CD14-positive monocyte (primary cell): ENCODE results near the gene ARSB. TPM values are rescaled to one million over a fixed set of nuclear protein-coding genes. Genes with fewer than 3 reads are reported as not detected.

Experiments
- DNase-seq, 3 donors: peaks; one replicate each; pipeline ENCODE4 v3.0.0-alpha.2; 2011 to 2022
- H2AFZ ChIP-seq: 2 replicates; pipeline ENCODE4 v1.6.0; 2012; ENCODE audit warnings: mild to moderate bottlenecking, low read depth, low read length, inconsistent platforms; ENCODE audit not compliant: insufficient read depth, poor library complexity, severe bottlenecking
- H3K27ac ChIP-seq, 2 donors: 1 replicate in 1 of 2; 2 replicates in 1 of 2; pipeline ENCODE4 v1.5.1; 2012 to 2013; ENCODE audit warnings: low read length in 2 of 2, control low read depth in 1 of 2, inconsistent platforms in 1 of 2, low read depth in 1 of 2, mild to moderate bottlenecking in 1 of 2
- H3K27me3 ChIP-seq, 2 donors: one replicate each; pipeline versions ENCODE4 v1.6.0 to v1.6.1; 2011 to 2013; ENCODE audit warnings: low read length in 2 of 2; ENCODE audit not compliant: control insufficient read depth in 2 of 2, insufficient read depth in 2 of 2
- H3K36me3 ChIP-seq, 2 donors: replicated peaks in 1 of 2; 1 replicate in 1 of 2; 2 replicates in 1 of 2; pipeline versions ENCODE4 v1.5.1 to v1.6.1; 2012 to 2013; ENCODE audit warnings: low read length in 2 of 2, control low read depth in 1 of 2, inconsistent platforms in 1 of 2, mild to moderate bottlenecking in 1 of 2; ENCODE audit not compliant: insufficient read depth in 2 of 2, control insufficient read depth in 1 of 2
- H3K4me1 ChIP-seq, 2 donors: 1 replicate in 1 of 2; 2 replicates in 1 of 2; pipeline versions ENCODE4 v1.5.1 to v1.6.1; 2012 to 2013; ENCODE audit warnings: low read length in 2 of 2, control low read depth in 1 of 2, inconsistent platforms in 1 of 2, mild to moderate bottlenecking in 1 of 2, moderate library complexity in 1 of 2; ENCODE audit not compliant: insufficient read depth in 2 of 2, control insufficient read depth in 1 of 2
- H3K4me2 ChIP-seq: replicated peaks from 2 replicates; pipeline ENCODE3; 2012; ENCODE audit warnings: low read length, moderate library complexity, mild to moderate bottlenecking; ENCODE audit not compliant: poor library complexity, severe bottlenecking; ENCODE audit errors: extremely low read depth
- H3K4me3 ChIP-seq, 3 experiments: fragments of 200-600 bp in 1 of 3; sonication (generic) in 1 of 3; replicated peaks in 1 of 3; 1 replicate in 2 of 3; 2 replicates in 1 of 3; pipeline ENCODE4 v1.5.1; 2011 to 2013; ENCODE audit warnings: low read length in 3 of 3, mild to moderate bottlenecking in 3 of 3, control low read depth in 2 of 3, low read depth in 2 of 3, inconsistent platforms in 1 of 3, moderate library complexity in 1 of 3
- H3K79me2 ChIP-seq: 2 replicates; pipeline ENCODE4 v1.6.0; 2012; ENCODE audit warnings: mild to moderate bottlenecking, control low read depth, inconsistent platforms, low read length, moderate library complexity; ENCODE audit not compliant: insufficient read depth
- H3K9ac ChIP-seq: 2 replicates; pipeline ENCODE4 v1.6.0; 2017; ENCODE audit warnings: low read length, mild to moderate bottlenecking; ENCODE audit not compliant: insufficient read depth, poor library complexity, severe bottlenecking
- H3K9me3 ChIP-seq, 2 donors: replicated peaks in 1 of 2; 1 replicate in 1 of 2; 2 replicates in 1 of 2; pipeline versions ENCODE4 v1.5.1 to v1.6.1; 2012 to 2013; ENCODE audit warnings: low read length in 2 of 2, control low read depth in 1 of 2; ENCODE audit not compliant: control insufficient read depth in 1 of 2, insufficient read depth in 1 of 2
- H4K20me1 ChIP-seq: 2 replicates; pipeline ENCODE4 v1.6.0; 2012; ENCODE audit warnings: mild to moderate bottlenecking, low read length, control low read depth, moderate library complexity; ENCODE audit not compliant: insufficient read depth
- H3K27ac Mint-ChIP-seq, 7 donors: one replicate each; pipeline ENCODE4 v1.8.0; 2020; ENCODE audit warnings: mild to moderate bottlenecking in 7 of 7, mixed read lengths in 7 of 7, moderate library complexity in 6 of 7, inconsistent platforms in 2 of 7
- H3K27me3 Mint-ChIP-seq, 3 donors: one replicate each; pipeline ENCODE4 v1.8.0; 2021 to 2022; ENCODE audit warnings: low read depth in 3 of 3, mild to moderate bottlenecking in 3 of 3, mixed read lengths in 3 of 3, moderate library complexity in 3 of 3, inconsistent platforms in 1 of 3
- H3K36me3 Mint-ChIP-seq, 2 donors: one replicate each; pipeline ENCODE4 v1.8.0; 2020; ENCODE audit warnings: mixed read lengths in 2 of 2, inconsistent platforms in 1 of 2, mild to moderate bottlenecking in 1 of 2
- H3K4me1 Mint-ChIP-seq: one replicate; pipeline ENCODE4 v1.8.0; 2020; ENCODE audit warnings: mild to moderate bottlenecking, mixed read lengths
- H3K4me3 Mint-ChIP-seq, 2 donors: one replicate each; pipeline ENCODE4 v1.8.0; 2020; ENCODE audit warnings: mild to moderate bottlenecking in 2 of 2, mixed read lengths in 2 of 2, moderate library complexity in 1 of 2
- H3K9me3 Mint-ChIP-seq, 7 donors: one replicate each; pipeline ENCODE4 v1.8.0; 2020 to 2022; ENCODE audit warnings: mixed read lengths in 7 of 7, mild to moderate bottlenecking in 6 of 7, moderate library complexity in 6 of 7, inconsistent platforms in 2 of 7
- CTCF ChIP-seq: fragments of 200-600 bp; IDR thresholded peaks from one replicate; pipeline ENCODE4 v1.8.0; 2022; ENCODE audit warnings: antibody characterized with exemption, mild to moderate bottlenecking
- WGBS: methylation state at CpG from one replicate; pipeline ENCODE4 v1.1.5; 2013; ENCODE audit warnings: missing lambda C conversion rate; ENCODE audit not compliant: insufficient coverage; 5-methylcytosine and 5-hydroxymethylcytosine counted together
- intact Hi-C, 2 donors: fragments of 100-400 bp; cut with micrococcal nuclease; formaldehyde crosslinking; loops; one replicate each; pipeline versions ENCODE4 v1.15.0 to v1.15.1; 2023
- polyA plus RNA-seq, 3 donors: library from polyadenylated mRNA; depleted of rRNA in 1 of 3; unstranded in 2 of 3; stranded (reverse) in 1 of 3; fragments of 300-500 nt in 2 of 3; fragments of >200 nt in 1 of 3; fragmentation: Illumina TruSeq in 2 of 3; gene quantifications; 1 replicate in 2 of 3; 2 replicates in 1 of 3; pipeline ENCODE4 v1.2.3, GENCODE V29; 2012 to 2021

Gene ARSB
- polyA plus RNA-seq, 3 donors = 18.0 to 28.7 (median 18.1) TPM

GRCh38 chr5:78905084-78905938 is 79.8 kb downstream of the ARSB start:
- 60% methylated on average over 2 of the region's 5 CpGs for WGBS
- Mint-ChIP-seq H3K9me3 (peaks cover 0 to 3% (median 0%) of the 10 kb centered on the region in 7 donors), H3K4me1 (peaks cover 58% of the 10 kb centered on the region), H3K27me3 (no peaks in the 10 kb centered on the region), H3K4me3 (peak overlapping the region; percentile 43 to 82), H3K27ac (peak overlapping the region; percentile 5 to 87 (median 54)), H3K36me3 (peaks cover 4 to 7% of the 10 kb centered on the region in 2 donors)
- Histone ChIP-seq H3K9me3 (no peaks in the 10 kb centered on the region), H3K4me1 (peaks cover 36 to 40% of the 10 kb centered on the region in 2 donors), H3K27ac (no peak overlapping the region), H2AFZ (no peak overlapping the region), H3K4me2 (peak overlapping the region; percentile 58), H3K9ac (no peak overlapping the region), H3K79me2 (no peaks in the 10 kb centered on the region), H4K20me1 (no peaks in the 10 kb centered on the region), H3K4me3 (peak overlapping the region in 1 of 3 experiments; percentile 21), H3K36me3 (no peaks in the 10 kb centered on the region), H3K27me3 (no peaks in the 10 kb centered on the region)
- peak; percentile 16 to 54 (median 19) for DNase-seq
- intact Hi-C loops = loop anchor here in 1 of 2 donors (10.0 kb wide), 1 partner anchor 59 kb away; no protein-coding TSS in a partner anchor
- no peak for TF ChIP-seq CTCF

DNA sequence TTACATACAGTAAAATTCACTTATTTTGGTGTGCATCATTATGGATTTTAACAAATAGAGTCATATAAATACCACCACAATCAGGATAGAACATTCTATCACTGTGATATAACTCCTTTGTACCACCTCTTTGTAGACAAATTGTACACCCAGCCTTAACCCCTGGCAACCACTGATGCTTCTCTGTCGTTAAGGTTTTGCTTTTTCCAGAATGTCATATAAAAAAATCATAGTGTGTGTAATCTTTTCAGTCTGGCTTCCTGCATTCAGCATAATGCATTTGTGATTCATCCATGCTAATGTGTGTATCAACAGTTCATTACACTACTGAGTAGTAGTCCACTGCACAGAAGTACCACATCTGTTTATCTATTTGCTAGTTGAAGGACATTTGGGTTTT is 81.2 kb downstream of the ARSB start:
- H3K4me3 ChIP-seq = no peak overlapping the region
- Mint-ChIP-seq H3K27ac (no peak overlapping the region), H3K4me1 (peaks cover 45% of the 10 kb centered on the region), H3K4me3 (no peak overlapping the region), H3K9me3 (peaks cover 5 to 11% (median 8%) of the 10 kb centered on the region in 7 donors), H3K36me3 (peaks cover 7 to 9% of the 10 kb centered on the region in 2 donors), H3K27me3 (no peaks in the 10 kb centered on the region)
- H4K20me1 ChIP-seq = no peaks in the 10 kb centered on the region
- H3K9ac ChIP-seq = no peak overlapping the region
- TF ChIP-seq CTCF = no peak
- peaks cover 36 to 39% of the 10 kb centered on the region in 2 donors for H3K4me1 ChIP-seq
- H3K79me2 ChIP-seq = no peaks in the 10 kb centered on the region
- DNase-seq = no peak
- no peak overlapping the region for H2AFZ ChIP-seq
- no peak overlapping the region for H3K4me2 ChIP-seq
- intact Hi-C loops = loop anchor here in 1 of 2 donors (10.0 kb wide), 1 partner anchor 61 kb away; no protein-coding TSS in a partner anchor
- no peaks in the 10 kb centered on the region for H3K9me3 ChIP-seq
- WGBS = no CpG with 5 or more reads among the region's 1 CpG
- no peaks in the 10 kb centered on the region for H3K27me3 ChIP-seq
- no peak overlapping the region for H3K27ac ChIP-seq
- no peaks in the 10 kb centered on the region for H3K36me3 ChIP-seq
